HepG2 (cell line): ENCODE data around the gene IL1R1. TPM values are rescaled to one million over a fixed set of nuclear protein-coding genes. Genes with fewer than 3 reads are reported as not detected.

Source experiments
- ARID2 ChIP-seq: sonication (generic); formaldehyde crosslinking; IDR thresholded peaks from 2 replicates; pipeline ENCODE4 v1.8.1; 2022; ENCODE audit warnings: mild to moderate bottlenecking, missing genetic modification reagents, borderline replicate concordance
- FOXK2 ChIP-seq: fragments of 450-650 bp; IDR thresholded peaks from 2 replicates; pipeline ENCODE4 v1.6.1; 2016
- HCFC1 ChIP-seq: fragments of 150-350 bp; IDR thresholded peaks from 2 replicates; pipeline ENCODE4 v1.6.1; 2014; ENCODE audit warnings: low read depth, low read length
- HES4 ChIP-seq: sonication (generic); formaldehyde crosslinking; IDR thresholded peaks from 2 replicates; pipeline ENCODE4 v1.9.0; 2021; ENCODE audit warnings: mild to moderate bottlenecking, missing genetic modification reagents, borderline replicate concordance
- HOXA3 ChIP-seq: sonication (generic); formaldehyde crosslinking; IDR thresholded peaks from 2 replicates; pipeline ENCODE4 v1.5.0; 2020; ENCODE audit warnings: missing genetic modification reagents
- KLF13 ChIP-seq: sonication (generic); formaldehyde crosslinking; IDR thresholded peaks from 2 replicates; pipeline ENCODE4 v1.4.0; 2020; ENCODE audit warnings: mild to moderate bottlenecking, missing genetic modification reagents
- PPARG ChIP-seq: conservative IDR thresholded peaks from 2 replicates; pipeline ENCODE4 v1.6.1; 2016; ENCODE audit warnings: missing biosample characterization, missing genetic modification reagents
- REXO4 ChIP-seq: sonication (generic); formaldehyde crosslinking; IDR thresholded peaks from 2 replicates; pipeline ENCODE4 v1.8.0; 2022; ENCODE audit warnings: missing genetic modification reagents, mild to moderate bottlenecking, borderline replicate concordance
- TARDBP ChIP-seq: sonication (generic); formaldehyde crosslinking; IDR thresholded peaks from 2 replicates; pipeline ENCODE4 v1.8.0; 2022; ENCODE audit warnings: mild to moderate bottlenecking, missing genetic modification reagents
- ZBTB1 ChIP-seq: sonication (generic); formaldehyde crosslinking; IDR thresholded peaks from 2 replicates; pipeline ENCODE4 v1.4.0; 2020; ENCODE audit warnings: missing genetic modification reagents, borderline replicate concordance
- ZC3H4 ChIP-seq: sonication (generic); formaldehyde crosslinking; IDR thresholded peaks from 2 replicates; pipeline ENCODE4 v1.4.0; 2020; ENCODE audit warnings: missing genetic modification reagents, borderline replicate concordance
- ZFP36L1 ChIP-seq: sonication (generic); formaldehyde crosslinking; IDR thresholded peaks from 2 replicates; pipeline ENCODE4 v1.8.0; 2022; ENCODE audit warnings: mild to moderate bottlenecking, missing genetic modification reagents, moderate library complexity
- ZFP36L2 ChIP-seq: sonication (generic); formaldehyde crosslinking; IDR thresholded peaks from 2 replicates; pipeline ENCODE4 v1.4.0; 2020; ENCODE audit warnings: missing genetic modification reagents
- ZNF121 ChIP-seq: sonication (generic); formaldehyde crosslinking; IDR thresholded peaks from 2 replicates; pipeline ENCODE4 v1.5.0; 2020; ENCODE audit warnings: mild to moderate bottlenecking, missing genetic modification reagents
- ZNF124 ChIP-seq: sonication (generic); formaldehyde crosslinking; IDR thresholded peaks from 2 replicates; pipeline ENCODE4 v1.4.0; 2020; ENCODE audit warnings: missing genetic modification reagents
- ZNF136 ChIP-seq: sonication (generic); formaldehyde crosslinking; IDR thresholded peaks from 2 replicates; pipeline ENCODE4 v1.8.1; 2022; ENCODE audit warnings: low read depth, mild to moderate bottlenecking, moderate library complexity, missing genetic modification reagents
- ZNF720 ChIP-seq: sonication (generic); formaldehyde crosslinking; IDR thresholded peaks from 2 replicates; pipeline ENCODE4 v1.4.0; 2020; ENCODE audit warnings: missing genetic modification reagents
- ZNF891 ChIP-seq: sonication (generic); formaldehyde crosslinking; IDR thresholded peaks from 2 replicates; pipeline ENCODE4 v1.5.0; 2020; ENCODE audit warnings: mild to moderate bottlenecking, missing genetic modification reagents
- polyA plus RNA-seq, 8 experiments: library from polyadenylated mRNA; depleted of rRNA in 3 of 8; stranded (reverse) in 7 of 8; unstranded in 1 of 8; fragments of >200 nt; fragmentation: Illumina TruSeq in 4 of 8; extraction: Trizol in 4 of 8; gene quantifications; 2 replicates each; pipeline versions ENCODE4 v1.2.1 to v1.2.3, GENCODE V29; 2011 to 2016; ENCODE audit warnings: low read depth in 4 of 8, missing spikeins in 1 of 8, mixed read lengths in 1 of 8; ENCODE audit not compliant: insufficient read depth in 1 of 8
- total RNA-seq, 5 experiments: library from RNA; depleted of rRNA; stranded (reverse); fragments of >200 nt; fragmentation: Illumina TruSeq; extraction: Trizol; gene quantifications; 2 replicates each; pipeline ENCODE4 v1.2.3, GENCODE V29; 2016; ENCODE audit warnings: low read depth in 1 of 5
- TF ChIP-seq, protein P1 (sequence below): sonication (generic); formaldehyde crosslinking; IDR thresholded peaks from 2 replicates; pipeline ENCODE4 v1.9.0; 2021; ENCODE audit warnings: missing genetic modification reagents, borderline replicate concordance
- TF ChIP-seq, protein P2 (sequence below): sonication (generic); IDR thresholded peaks from 2 replicates; pipeline ENCODE4 v1.6.1; 2016; ENCODE audit warnings: low read depth, borderline replicate concordance
- TF ChIP-seq, protein P3 (sequence below): sonication (generic); formaldehyde crosslinking; IDR thresholded peaks from 2 replicates; pipeline ENCODE4 v1.5.0; 2020; ENCODE audit warnings: mild to moderate bottlenecking, missing genetic modification reagents
- TF ChIP-seq, protein P4 (sequence below): sonication (generic); formaldehyde crosslinking; IDR thresholded peaks from 2 replicates; pipeline ENCODE4 v1.8.1; 2023; ENCODE audit warnings: mild to moderate bottlenecking, missing genetic modification reagents
- TF ChIP-seq, protein P5 (sequence below): sonication (generic); formaldehyde crosslinking; IDR thresholded peaks from 2 replicates; pipeline ENCODE4 v1.5.0; 2020; ENCODE audit warnings: missing genetic modification reagents
- TF ChIP-seq, protein P6 (sequence below): sonication (generic); formaldehyde crosslinking; conservative IDR thresholded peaks from 2 replicates; pipeline ENCODE4 v1.4.0; 2020; ENCODE audit warnings: missing genetic modification reagents

The IL1R1 gene
- total and polyA plus RNA-seq, 2 of the 13 experiments (the other 11 are each of a cell fraction or from before 2014, with no cell fraction given): 38.0 to 93.1 TPM

DNA sequence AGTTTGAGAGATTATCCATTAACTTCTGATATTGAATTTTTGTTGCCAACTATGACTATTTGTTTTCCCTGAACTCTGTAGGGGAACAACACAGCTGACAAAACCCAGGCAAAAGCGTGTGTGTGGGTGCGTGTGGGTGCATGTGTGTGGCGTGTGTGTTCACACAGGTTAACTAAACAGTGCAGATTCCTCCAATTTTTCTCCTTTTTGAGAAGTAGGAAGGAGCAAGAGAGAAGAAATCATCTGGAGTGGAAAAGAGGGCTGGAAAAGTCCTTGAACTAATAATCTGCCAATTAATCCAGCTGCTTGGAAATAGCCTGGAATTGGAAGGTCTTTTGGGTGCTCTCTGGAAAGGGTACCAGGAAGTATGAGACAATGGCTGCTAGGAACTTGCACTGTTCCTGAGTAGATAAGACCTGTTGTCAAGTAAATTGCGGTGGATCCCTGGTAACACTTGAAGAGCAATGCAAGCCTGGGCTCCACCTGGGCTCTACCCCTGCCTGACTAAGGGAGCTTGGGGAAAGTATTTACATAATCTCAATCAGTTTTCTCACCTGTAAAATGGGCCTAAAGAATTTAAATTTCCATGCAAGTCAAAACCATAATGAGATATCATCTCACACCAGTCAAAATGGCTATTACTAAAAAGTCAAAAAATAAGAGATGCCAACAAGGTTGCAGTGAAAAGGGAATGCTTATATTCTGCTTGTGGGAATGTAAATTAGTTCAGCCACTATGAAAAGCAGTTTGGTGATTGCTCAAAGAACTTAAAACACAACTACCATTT lies 40.5 kb upstream of the IL1R1 start (continued):
- no peak for TF ChIP-seq ARID2 (CRISPR knock-in tag)
- TF ChIP-seq, protein P1, sequence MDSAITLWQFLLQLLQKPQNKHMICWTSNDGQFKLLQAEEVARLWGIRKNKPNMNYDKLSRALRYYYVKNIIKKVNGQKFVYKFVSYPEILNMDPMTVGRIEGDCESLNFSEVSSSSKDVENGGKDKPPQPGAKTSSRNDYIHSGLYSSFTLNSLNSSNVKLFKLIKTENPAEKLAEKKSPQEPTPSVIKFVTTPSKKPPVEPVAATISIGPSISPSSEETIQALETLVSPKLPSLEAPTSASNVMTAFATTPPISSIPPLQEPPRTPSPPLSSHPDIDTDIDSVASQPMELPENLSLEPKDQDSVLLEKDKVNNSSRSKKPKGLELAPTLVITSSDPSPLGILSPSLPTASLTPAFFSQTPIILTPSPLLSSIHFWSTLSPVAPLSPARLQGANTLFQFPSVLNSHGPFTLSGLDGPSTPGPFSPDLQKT: no peak
- no peak for TF ChIP-seq REXO4 (CRISPR knock-in tag)
- TF ChIP-seq ZFP36L2 (CRISPR knock-in tag): no peak
- 0 out of 2 replicates have a peak, but pooled peaks have one; percentile 18 for TF ChIP-seq HOXA3 (CRISPR knock-in tag)
- TF ChIP-seq ZNF891 (CRISPR knock-in tag): no peak
- TF ChIP-seq TARDBP (CRISPR knock-in tag): no peak; the same call in 1 of the 2 replicates
- no peak for TF ChIP-seq ZNF720 (CRISPR knock-in tag)
- TF ChIP-seq ZC3H4 (CRISPR knock-in tag): no peak
- no peak for TF ChIP-seq ZNF124
- no peak for TF ChIP-seq KLF13 (CRISPR knock-in tag)
- TF ChIP-seq, protein P2, sequence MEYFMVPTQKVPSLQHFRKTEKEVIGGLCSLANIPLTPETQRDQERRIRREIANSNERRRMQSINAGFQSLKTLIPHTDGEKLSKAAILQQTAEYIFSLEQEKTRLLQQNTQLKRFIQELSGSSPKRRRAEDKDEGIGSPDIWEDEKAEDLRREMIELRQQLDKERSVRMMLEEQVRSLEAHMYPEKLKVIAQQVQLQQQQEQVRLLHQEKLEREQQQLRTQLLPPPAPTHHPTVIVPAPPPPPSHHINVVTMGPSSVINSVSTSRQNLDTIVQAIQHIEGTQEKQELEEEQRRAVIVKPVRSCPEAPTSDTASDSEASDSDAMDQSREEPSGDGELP: peak; percentile 91
- TF ChIP-seq, protein P3, sequence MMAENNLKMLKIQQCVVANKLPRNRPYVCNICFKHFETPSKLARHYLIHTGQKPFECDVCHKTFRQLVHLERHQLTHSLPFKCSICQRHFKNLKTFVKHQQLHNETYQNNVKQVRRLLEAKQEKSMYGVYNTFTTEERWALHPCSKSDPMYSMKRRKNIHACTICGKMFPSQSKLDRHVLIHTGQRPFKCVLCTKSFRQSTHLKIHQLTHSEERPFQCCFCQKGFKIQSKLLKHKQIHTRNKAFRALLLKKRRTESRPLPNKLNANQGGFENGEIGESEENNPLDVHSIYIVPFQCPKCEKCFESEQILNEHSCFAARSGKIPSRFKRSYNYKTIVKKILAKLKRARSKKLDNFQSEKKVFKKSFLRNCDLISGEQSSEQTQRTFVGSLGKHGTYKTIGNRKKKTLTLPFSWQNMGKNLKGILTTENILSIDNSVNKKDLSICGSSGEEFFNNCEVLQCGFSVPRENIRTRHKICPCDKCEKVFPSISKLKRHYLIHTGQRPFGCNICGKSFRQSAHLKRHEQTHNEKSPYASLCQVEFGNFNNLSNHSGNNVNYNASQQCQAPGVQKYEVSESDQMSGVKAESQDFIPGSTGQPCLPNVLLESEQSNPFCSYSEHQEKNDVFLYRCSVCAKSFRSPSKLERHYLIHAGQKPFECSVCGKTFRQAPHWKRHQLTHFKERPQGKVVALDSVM (CRISPR knock-in tag): no peak
- TF ChIP-seq ZBTB1 (CRISPR knock-in tag): no peak
- TF ChIP-seq, protein P4, sequence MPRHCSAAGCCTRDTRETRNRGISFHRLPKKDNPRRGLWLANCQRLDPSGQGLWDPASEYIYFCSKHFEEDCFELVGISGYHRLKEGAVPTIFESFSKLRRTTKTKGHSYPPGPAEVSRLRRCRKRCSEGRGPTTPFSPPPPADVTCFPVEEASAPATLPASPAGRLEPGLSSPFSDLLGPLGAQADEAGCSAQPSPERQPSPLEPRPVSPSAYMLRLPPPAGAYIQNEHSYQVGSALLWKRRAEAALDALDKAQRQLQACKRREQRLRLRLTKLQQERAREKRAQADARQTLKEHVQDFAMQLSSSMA (CRISPR knock-in tag): no peak
- no peak for TF ChIP-seq HES4
- no peak for TF ChIP-seq HCFC1
- peak; percentile 72; the same call in 1 of the 2 replicates for TF ChIP-seq ZFP36L1 (CRISPR knock-in tag)
- no peak for TF ChIP-seq ZNF121 (CRISPR knock-in tag)
- TF ChIP-seq, protein P5, sequence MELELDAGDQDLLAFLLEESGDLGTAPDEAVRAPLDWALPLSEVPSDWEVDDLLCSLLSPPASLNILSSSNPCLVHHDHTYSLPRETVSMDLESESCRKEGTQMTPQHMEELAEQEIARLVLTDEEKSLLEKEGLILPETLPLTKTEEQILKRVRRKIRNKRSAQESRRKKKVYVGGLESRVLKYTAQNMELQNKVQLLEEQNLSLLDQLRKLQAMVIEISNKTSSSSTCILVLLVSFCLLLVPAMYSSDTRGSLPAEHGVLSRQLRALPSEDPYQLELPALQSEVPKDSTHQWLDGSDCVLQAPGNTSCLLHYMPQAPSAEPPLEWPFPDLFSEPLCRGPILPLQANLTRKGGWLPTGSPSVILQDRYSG (CRISPR knock-in tag): no peak
- no peak for TF ChIP-seq PPARG (CRISPR knock-in tag)
- no peak for TF ChIP-seq FOXK2
- TF ChIP-seq, protein P6, sequence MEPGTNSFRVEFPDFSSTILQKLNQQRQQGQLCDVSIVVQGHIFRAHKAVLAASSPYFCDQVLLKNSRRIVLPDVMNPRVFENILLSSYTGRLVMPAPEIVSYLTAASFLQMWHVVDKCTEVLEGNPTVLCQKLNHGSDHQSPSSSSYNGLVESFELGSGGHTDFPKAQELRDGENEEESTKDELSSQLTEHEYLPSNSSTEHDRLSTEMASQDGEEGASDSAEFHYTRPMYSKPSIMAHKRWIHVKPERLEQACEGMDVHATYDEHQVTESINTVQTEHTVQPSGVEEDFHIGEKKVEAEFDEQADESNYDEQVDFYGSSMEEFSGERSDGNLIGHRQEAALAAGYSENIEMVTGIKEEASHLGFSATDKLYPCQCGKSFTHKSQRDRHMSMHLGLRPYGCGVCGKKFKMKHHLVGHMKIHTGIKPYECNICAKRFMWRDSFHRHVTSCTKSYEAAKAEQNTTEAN (CRISPR knock-in tag): no peak
- TF ChIP-seq ZNF136 (CRISPR knock-in tag): no peak
